ENCODE results near the gene CSF1R.

CSF1R gene

GRCh38 chr5:150065346-150065745, 21.0 kb downstream of the CSF1R start:
- TF ChIP-seq CTCF (IDR thresholded peaks at IDR 0.05; ENCODE audit: low read depth, low read length): no peak; the same call in 1 of the 2 replicates
- no peak for DNase-seq (ENCODE audit: extremely low read depth, low read depth)

GRCh38 chr5:150064681-150065220, 21.6 kb downstream of the CSF1R start:
- no peak for DNase-seq (ENCODE audit: extremely low read depth, low read depth)
- no peak for TF ChIP-seq CTCF (IDR thresholded peaks at IDR 0.05; ENCODE audit: low read depth, low read length)

GRCh38 chr5:150063638-150064037, 22.7 kb downstream of the CSF1R start:
- no peak for TF ChIP-seq CTCF (IDR thresholded peaks at IDR 0.05; ENCODE audit: low read depth, low read length)
- no peak for DNase-seq (ENCODE audit: extremely low read depth, low read depth)

- no peak for DNase-seq (ENCODE audit: extremely low read depth, low read depth)
- no peak for TF ChIP-seq CTCF (IDR thresholded peaks at IDR 0.05; ENCODE audit: low read depth, low read length)
These were observed 24.0 kb downstream of the CSF1R start for GRCh38 chr5:150062216-150062922.

- no peak for DNase-seq (ENCODE audit: extremely low read depth, low read depth)
- TF ChIP-seq CTCF (IDR thresholded peaks at IDR 0.05; ENCODE audit: low read depth, low read length): no peak
These were observed 24.8 kb downstream of the CSF1R start for GRCh38 chr5:150061538-150061995.

GRCh38 chr5:150060471-150060870, 25.9 kb downstream of the CSF1R start:
- no peak for DNase-seq (ENCODE audit: extremely low read depth, low read depth)
- no peak for TF ChIP-seq CTCF (IDR thresholded peaks at IDR 0.05; ENCODE audit: low read depth, low read length)

GRCh38 chr5:150059623-150060022, 26.7 kb downstream of the CSF1R start:
- TF ChIP-seq CTCF (IDR thresholded peaks at IDR 0.05; ENCODE audit: low read depth, low read length): no peak
- DNase-seq (ENCODE audit: extremely low read depth, low read depth): no peak
